Measurements from ENCODE around the gene VPS26A. TPM values are rescaled to one million over a fixed set of nuclear protein-coding genes. Genes with fewer than 3 reads are reported as not detected.
"Not testable (repeated sequence)": the region's sequence is repeated elsewhere in the genome, so short reads cannot be mapped to it uniquely, and the experiment has no call there.

VPS26A gene
- total RNA-seq, 1 donor from 2014 or later = 15.1 TPM

- DNase-seq (ENCODE audit: low spot score) (no peak), ATAC-seq (no peak)
These were observed 48.4 kb downstream of the VPS26A start for GRCh38 chr10:69172241-69172982.

GRCh38 chr10:69175326-69175725 lies 51.3 kb downstream of the VPS26A start:
- ATAC-seq; DNase-seq (ENCODE audit: low spot score): not testable (repeated sequence)

GRCh38 chr10:69176823-69177222 lies 52.8 kb downstream of the VPS26A start:
- no peak for ATAC-seq

DNA sequence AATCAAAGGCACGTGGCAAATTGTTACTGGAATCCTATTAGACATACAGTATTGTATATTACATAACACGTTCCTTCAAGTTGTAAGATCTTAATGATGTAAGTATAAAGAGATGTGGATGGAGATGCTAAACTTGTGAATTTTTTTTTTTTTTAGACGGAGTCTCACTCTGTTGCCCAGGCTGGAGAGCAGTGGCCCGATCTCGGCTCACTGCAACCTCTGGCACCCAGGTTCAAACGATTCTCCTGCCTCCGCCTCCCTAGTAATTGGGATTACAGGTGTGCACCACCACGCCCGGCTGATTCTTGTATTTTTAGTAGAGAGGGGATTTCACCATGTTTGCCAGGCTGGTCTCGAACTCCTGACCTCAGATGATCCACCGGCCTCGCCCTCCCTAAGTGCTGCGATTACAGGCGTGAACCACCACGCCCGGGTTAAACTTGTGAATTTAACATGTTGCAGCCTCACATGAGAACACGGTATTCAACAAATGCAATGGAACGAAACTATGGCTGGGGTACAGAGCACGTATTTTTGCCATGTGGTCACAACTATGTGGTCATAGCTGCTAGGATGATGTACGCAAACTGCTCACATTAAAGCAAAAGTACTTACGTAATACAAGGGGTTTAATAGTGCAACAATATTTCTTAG lies 55.2 kb downstream of the VPS26A start:
- DNase-seq (ENCODE audit: low spot score) (no peak), ATAC-seq (peak; percentile 7)

More at GRCh38 chr10:69176823-69177222, 52.8 kb downstream of the VPS26A start:
- DNase-seq (ENCODE audit: low spot score) = no peak

DNA sequence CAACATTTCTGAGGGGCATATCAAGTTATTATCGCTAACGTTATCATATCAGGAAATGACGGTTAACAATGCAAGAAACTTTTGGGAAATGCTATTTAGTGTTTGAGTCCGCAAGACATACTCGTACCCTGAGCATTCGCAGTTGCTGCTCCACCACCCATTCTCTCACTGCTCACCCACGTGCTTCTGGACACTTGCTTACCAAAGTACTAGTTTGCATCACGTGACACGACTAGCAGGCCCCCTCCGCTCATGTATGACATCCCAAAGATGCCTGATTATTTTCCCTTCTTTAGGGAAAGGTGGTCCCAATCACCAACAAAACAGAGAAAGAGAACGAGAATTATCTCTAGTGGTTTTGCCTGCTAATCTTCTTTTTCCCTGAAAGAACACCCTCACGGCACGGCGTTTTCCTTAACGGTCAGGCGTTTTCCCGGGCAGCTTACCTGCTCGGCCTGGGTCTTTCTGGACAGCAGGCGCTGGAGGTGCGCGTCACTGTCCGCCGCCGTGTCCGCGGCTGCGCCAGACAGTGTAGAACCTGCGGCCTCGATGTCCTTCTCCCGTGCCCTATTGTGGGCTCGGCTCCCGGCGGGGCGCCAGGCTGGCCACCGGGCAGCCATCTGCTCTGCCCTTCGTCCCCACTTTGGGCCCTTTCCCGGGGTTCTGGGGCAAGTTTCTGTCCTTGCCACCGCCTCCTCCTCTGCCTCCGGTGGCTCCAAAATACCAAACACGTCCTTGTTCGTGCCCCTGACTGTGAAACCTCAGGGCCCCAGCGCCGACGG lies 56.0 kb downstream of the VPS26A start, which contains the start of gene SUPV3L1:
Gene SUPV3L1, plus strand, starts transcription at position 492 of the 782 bp plus-strand sequence. Its CDS starts 58 bp downstream, at position 550.
- DNase-seq (ENCODE audit: low spot score) = peak; percentile 91
- peak; percentile 96 for ATAC-seq

GRCh38 chr10:69180525-69181204 lies 56.7 kb downstream of the VPS26A start:
- DNase-seq (ENCODE audit: low spot score) (no peak), ATAC-seq (no peak)

- DNase-seq (ENCODE audit: low spot score) (no peak), ATAC-seq (no peak)
These were observed 57.5 kb downstream of the VPS26A start for GRCh38 chr10:69181433-69181832.

- ATAC-seq = no peak
These were observed 58.0 kb downstream of the VPS26A start for GRCh38 chr10:69182005-69182404.

DNA sequence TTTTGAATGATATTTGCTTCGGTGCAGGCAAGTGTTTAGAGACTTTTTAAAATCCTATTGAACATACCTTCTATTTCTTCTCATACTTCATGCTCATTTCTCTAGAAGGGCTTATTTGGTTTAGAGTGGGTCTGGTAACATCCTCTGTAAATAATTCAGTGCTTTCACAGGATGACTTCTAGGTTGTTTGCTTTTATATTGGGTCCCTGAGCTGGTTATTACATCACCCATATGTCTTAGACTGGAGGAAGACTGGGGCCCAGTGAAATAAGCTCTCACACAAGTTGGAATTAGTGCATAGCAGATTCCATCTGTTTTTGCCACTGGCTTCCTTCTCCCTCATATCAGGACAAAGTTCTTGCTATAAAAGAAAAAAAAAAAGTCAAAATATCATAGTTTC lies 62.5 kb downstream of the VPS26A start:
- ATAC-seq (no peak), DNase-seq (ENCODE audit: low spot score) (no peak)

More at GRCh38 chr10:69182005-69182404, 58.0 kb downstream of the VPS26A start:
- no peak for DNase-seq (ENCODE audit: low spot score)

DNA sequence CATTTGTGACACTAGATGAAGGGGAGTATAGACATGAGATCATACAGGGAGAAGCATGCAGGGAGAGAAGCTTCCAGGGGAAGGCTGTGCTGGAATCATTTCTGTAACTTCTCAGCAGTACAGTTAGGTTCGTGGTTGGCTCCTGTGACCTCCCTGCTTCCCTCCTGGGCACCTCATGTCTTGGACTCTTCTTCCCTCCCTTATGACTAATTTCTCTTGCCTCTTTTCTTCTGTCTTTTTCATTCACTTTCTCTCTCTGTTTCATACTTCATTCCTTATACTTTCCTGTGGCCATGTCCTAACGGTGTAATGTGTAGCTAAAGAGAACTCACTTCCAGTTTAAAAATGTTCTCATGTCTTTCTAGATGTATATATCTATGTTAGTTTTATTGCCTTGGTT lies 77.1 kb downstream of the VPS26A start:
- ATAC-seq (no peak), DNase-seq (ENCODE audit: low spot score) (no peak)

GRCh38 chr10:69202332-69202731 lies 78.4 kb downstream of the VPS26A start:
- ATAC-seq (no peak), DNase-seq (ENCODE audit: low spot score) (no peak)

DNA sequence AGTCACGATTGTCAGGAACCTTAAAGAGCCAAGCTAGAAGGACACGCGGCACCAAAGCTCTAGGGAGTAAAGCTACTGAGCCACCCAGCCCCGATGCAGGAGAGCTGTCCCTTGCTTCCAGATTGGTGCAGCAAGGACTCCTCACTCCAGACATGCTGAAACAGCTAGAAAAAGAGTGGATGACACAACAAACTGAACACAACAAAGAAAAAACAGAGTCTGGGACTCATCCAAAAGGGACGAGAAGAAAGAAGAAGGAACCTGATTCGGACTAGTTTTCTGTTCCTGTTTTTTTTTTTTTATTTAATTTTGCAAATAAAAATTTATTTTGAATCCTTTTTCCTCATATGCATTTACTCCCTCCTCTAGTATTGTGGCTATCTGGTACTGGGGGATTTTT lies 84.8 kb downstream of the VPS26A start:
- no peak for ATAC-seq
- no peak for DNase-seq (ENCODE audit: low spot score)

DNA sequence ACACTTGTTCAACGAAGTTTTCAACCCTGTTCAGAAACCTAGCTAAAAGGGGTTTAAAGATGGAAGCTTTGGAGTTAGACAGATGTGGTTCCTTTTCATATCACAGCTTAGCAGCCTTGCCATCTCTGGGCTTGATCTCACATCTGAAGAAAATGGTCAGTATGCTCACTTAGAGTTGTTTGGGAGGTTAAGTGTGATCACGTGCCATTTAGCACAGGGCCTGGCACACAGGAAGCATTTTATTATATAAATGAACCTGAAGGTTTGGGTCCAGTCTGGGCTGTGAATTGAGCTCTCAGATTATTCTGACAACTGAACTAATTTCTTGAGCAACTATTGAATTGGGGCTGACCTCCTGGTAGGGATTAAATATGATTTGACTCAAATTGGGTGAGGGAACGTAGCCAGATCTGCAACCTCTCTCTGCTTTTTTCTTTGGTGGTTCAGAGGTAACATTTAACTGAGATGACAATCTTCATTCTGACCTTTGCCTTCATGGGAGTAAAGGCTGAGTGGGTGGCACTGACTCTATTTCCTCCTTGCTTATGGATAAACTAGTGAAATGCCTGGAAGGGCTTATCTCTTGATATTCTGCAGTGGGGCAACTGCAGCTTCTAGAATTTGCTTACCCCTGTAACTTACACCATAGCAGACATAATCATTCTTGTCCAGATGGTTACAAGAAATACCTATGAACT lies 86.0 kb downstream of the VPS26A start:
- DNase-seq (ENCODE audit: low spot score) (no peak), ATAC-seq (no peak)

GRCh38 chr10:69211104-69211503 lies 87.1 kb downstream of the VPS26A start:
- ATAC-seq = no peak
- DNase-seq (ENCODE audit: low spot score) = no peak

GRCh38 chr10:69211524-69211923 lies 87.5 kb downstream of the VPS26A start:
- no peak for DNase-seq (ENCODE audit: low spot score)

DNA sequence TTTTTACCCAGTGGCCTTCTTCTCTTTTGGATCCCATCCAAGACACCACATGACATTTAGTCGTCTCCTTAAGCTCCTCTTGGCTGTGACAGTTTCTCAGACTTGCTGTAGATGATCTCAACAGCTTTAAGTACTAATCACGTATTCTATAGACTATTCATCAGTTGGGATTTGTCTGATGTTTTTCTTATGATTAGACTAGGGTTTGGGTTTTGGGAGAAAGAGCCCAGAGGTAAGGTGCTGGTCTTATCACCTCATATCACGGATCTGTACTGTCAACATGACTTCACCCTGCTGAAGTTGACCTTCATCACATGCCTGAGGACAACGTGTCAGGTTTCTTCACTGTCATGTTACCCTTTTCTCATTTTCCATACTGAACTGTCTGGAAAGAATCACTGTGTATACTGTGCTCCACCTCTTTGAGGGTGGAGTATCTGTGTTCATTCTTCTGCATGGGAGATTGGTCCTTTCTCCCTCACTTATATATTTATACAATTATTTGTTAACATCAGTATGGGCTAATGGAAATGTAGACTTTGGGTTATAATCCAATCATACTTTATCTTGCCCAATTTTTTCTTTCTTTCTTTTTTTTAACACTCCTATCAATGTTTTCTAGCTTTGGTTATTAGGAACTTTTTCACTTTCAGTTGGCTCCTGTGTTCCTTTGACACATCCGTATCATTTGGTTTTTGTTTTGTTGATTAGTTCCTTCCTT lies 89.8 kb downstream of the VPS26A start:
- no peak for DNase-seq (ENCODE audit: low spot score)
- ATAC-seq = no peak

More at GRCh38 chr10:69211524-69211923, 87.5 kb downstream of the VPS26A start:
- ATAC-seq = no peak

DNA sequence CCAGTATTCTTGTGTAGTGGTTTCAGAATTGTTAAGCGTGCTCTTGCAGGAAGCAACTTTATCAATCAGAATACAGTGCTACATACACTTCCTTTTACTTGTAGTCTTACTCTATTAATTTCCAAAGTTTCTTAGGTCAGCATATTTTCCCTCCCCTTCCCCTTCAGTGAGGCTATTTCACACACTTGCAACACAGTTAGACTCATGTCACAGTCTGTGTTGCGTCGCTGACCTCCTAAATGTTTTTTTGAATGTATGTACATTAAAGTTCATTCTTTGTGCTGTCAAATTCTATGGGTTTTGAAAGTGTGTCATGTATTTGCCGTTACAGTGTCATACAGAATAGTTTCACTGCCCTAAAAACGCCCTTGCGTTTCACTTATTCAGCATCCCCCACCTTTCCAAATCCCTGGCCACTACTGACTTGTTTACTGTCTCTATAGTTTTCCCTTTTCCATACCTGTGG lies 90.7 kb downstream of the VPS26A start:
- no peak for ATAC-seq
- no peak for DNase-seq (ENCODE audit: low spot score)

DNA sequence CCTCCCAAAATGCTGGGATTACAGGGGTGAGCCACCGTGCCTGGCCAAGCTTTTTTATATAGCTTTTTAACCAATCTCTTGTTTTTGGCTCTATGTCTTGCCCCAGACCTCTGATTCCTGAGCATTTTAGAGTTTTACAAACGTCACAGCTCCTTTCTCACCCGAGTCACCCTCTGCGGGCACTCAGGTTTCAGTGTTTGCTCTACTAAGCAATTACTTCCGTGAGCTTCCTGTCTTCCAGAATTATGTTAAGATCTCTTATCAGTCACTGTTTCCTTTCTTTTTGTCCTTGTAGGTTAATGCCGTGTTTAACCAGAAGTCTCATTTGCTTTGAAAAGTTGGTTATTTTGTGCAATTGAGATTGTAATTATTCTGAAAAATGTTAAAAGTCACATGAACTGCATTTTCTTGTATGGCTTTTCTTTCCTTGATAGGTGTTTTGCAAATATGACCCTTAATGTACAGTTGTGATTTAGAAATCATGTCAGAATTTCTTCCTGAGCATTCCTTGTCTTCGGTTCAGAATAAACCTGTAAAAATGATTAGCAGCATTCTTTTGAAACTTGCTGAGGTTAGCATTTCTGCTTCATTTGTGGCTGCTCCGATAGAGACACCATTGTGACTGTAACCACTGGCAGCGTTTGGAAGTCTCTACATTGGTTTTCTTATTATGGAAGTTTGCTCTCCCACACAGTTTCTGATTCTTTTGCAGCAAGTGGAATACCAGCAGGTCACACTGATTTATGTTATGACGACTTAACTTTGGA lies 91.6 kb downstream of the VPS26A start:
- ATAC-seq = no peak
- no peak for DNase-seq (ENCODE audit: low spot score)
